Neural cell (in vitro differentiated cells): ENCODE results near the gene PRKAG2. TPM values are rescaled to one million over a fixed set of nuclear protein-coding genes. Genes with fewer than 3 reads are reported as not detected.

Experiments
- H2AFZ ChIP-seq: fragments of 200-600, 300-800 bp; sonication (generic), shearing (Covaris generic); 2 replicates; pipeline ENCODE4 v1.6.0; 2014; ENCODE audit warnings: low read depth, mild to moderate bottlenecking, antibody characterized with exemption, low read length, moderate library complexity
- H3F3A ChIP-seq: fragments of 200-600 bp; shearing (Covaris generic); 2 replicates; pipeline ENCODE4 v1.6.1; 2016; ENCODE audit warnings: mild to moderate bottlenecking, moderate library complexity, mixed read lengths, antibody characterized with exemption, low read length; ENCODE audit not compliant: insufficient read depth, poor library complexity, severe bottlenecking
- H3K27ac ChIP-seq: fragments of 200-600, 300-800 bp; sonication (generic), shearing (Covaris generic); 2 replicates; pipeline ENCODE4 v1.5.1; 2014; ENCODE audit warnings: mild to moderate bottlenecking, low read length, moderate library complexity
- H3K27me3 ChIP-seq: fragments of 300-800, 200-600 bp; sonication (generic), shearing (Covaris generic); 2 replicates; pipeline ENCODE4 v1.6.0; 2014; ENCODE audit warnings: mild to moderate bottlenecking, low read depth, low read length, moderate library complexity; ENCODE audit not compliant: insufficient read depth
- H3K36me3 ChIP-seq: fragments of 300-800, 200-600 bp; sonication (generic), shearing (Covaris generic); 2 replicates; pipeline ENCODE4 v1.5.1; 2014; ENCODE audit warnings: mild to moderate bottlenecking, antibody characterized with exemption, low read length, moderate library complexity; ENCODE audit not compliant: insufficient read depth
- H3K4me2 ChIP-seq: fragments of 300-800, 200-600 bp; sonication (generic), shearing (Covaris generic); 2 replicates; pipeline ENCODE4 v1.6.0; 2014; ENCODE audit warnings: mild to moderate bottlenecking, low read length
- H3K4me3 ChIP-seq: fragments of 300-800, 200-600 bp; sonication (generic), shearing (Covaris generic); 2 replicates; pipeline ENCODE4 v1.5.1; 2014; ENCODE audit warnings: mild to moderate bottlenecking, low read length, moderate library complexity
- H3K79me2 ChIP-seq: fragments of 200-600 bp; shearing (Covaris generic); replicated peaks from 2 replicates; pipeline ENCODE4 v1.6.0; 2014; ENCODE audit warnings: mild to moderate bottlenecking, low read length, moderate library complexity; ENCODE audit not compliant: insufficient read depth
- H3K9ac ChIP-seq: fragments of 300-800, 200-600 bp; sonication (generic), shearing (Covaris generic); 2 replicates; pipeline ENCODE4 v1.6.1; 2016; ENCODE audit warnings: mild to moderate bottlenecking, low read length, mixed read lengths
- H3K9me2 ChIP-seq: fragments of 200-600 bp; shearing (Covaris generic); 2 replicates; pipeline ENCODE4 v1.6.1; 2016; ENCODE audit warnings: mild to moderate bottlenecking, low read length, mixed read lengths; ENCODE audit not compliant: insufficient read depth
- H3K9me3 ChIP-seq: fragments of 200-600, 300-800 bp; sonication (generic), shearing (Covaris generic); 2 replicates; pipeline ENCODE4 v1.6.1; 2016; ENCODE audit warnings: mild to moderate bottlenecking, mixed run types, low read length, moderate library complexity, mixed read lengths
- H4K20me1 ChIP-seq: fragments of 200-600 bp; shearing (Covaris generic); 2 replicates; pipeline ENCODE4 v1.6.1; 2016; ENCODE audit warnings: mild to moderate bottlenecking, mixed run types; ENCODE audit not compliant: insufficient read depth
- CTCF ChIP-seq: fragments of 450-650 bp; IDR thresholded peaks from 2 replicates; pipeline ENCODE4 v1.5.1; 2014; ENCODE audit warnings: antibody characterized with exemption, mild to moderate bottlenecking, moderate library complexity; ENCODE audit not compliant: poor library complexity, severe bottlenecking
- EP300 ChIP-seq: fragments of 450-650 bp; conservative IDR thresholded peaks from 2 replicates; pipeline ENCODE4 v1.6.1; 2014; ENCODE audit warnings: antibody characterized with exemption, mild to moderate bottlenecking, moderate library complexity; ENCODE audit not compliant: poor library complexity, severe bottlenecking
- EZH2 ChIP-seq: fragments of 200-600, 300-800 bp; shearing (Covaris generic), sonication (generic); IDR thresholded peaks from 2 replicates; pipeline ENCODE4 v1.6.1; 2014; ENCODE audit warnings: antibody characterized with exemption, low read length, borderline replicate concordance, mild to moderate bottlenecking; ENCODE audit not compliant: insufficient read depth, poor library complexity, severe bottlenecking
- MXI1 ChIP-seq: fragments of 450-650 bp; conservative IDR thresholded peaks from 2 replicates; pipeline ENCODE4 v1.6.1; 2014; ENCODE audit warnings: antibody characterized with exemption, mild to moderate bottlenecking; ENCODE audit not compliant: poor library complexity, severe bottlenecking
- POLR2AphosphoS5 ChIP-seq: IDR thresholded peaks from 2 replicates; pipeline ENCODE4 v1.6.1; 2012
- RAD21 ChIP-seq: fragments of 450-650 bp; conservative IDR thresholded peaks from 2 replicates; pipeline ENCODE4 v1.6.1; 2014; ENCODE audit warnings: antibody characterized with exemption, mild to moderate bottlenecking, moderate library complexity
- REST ChIP-seq: IDR thresholded peaks from 2 replicates; pipeline ENCODE4 v1.6.1; 2012; ENCODE audit warnings: borderline replicate concordance
- SMC3 ChIP-seq: fragments of 450-650 bp; conservative IDR thresholded peaks from 2 replicates; pipeline ENCODE4 v1.6.1; 2014; ENCODE audit warnings: antibody characterized with exemption, mild to moderate bottlenecking, moderate library complexity; ENCODE audit not compliant: poor library complexity
- TAF1 ChIP-seq: IDR thresholded peaks from 2 replicates; pipeline ENCODE4 v1.6.1; 2012; ENCODE audit warnings: low read depth
- polyA plus RNA-seq: library from polyadenylated mRNA; depleted of rRNA; stranded (reverse); fragments of >200 nt; gene quantifications from 2 replicates; pipeline ENCODE4 v1.2.3, GENCODE V29; 2014

PRKAG2 gene
- polyA plus RNA-seq, 1 donor from 2014 or later: 22.9 TPM

GRCh38 chr7:151801782-151802468, 75.0 kb downstream of the PRKAG2 start:
- Histone ChIP-seq H3K27me3 (no peaks in the 10 kb centered on the region), H3K9ac (no peak overlapping the region), H3K9me2 (no peaks in the 10 kb centered on the region), H3K4me3 (no peak overlapping the region), H3K27ac (no peak overlapping the region), H4K20me1 (no peaks in the 10 kb centered on the region), H3K9me3 (no peaks in the 10 kb centered on the region), H3F3A (no peaks in the 10 kb centered on the region), H3K36me3 (no peaks in the 10 kb centered on the region), H3K79me2 (no peaks in the 10 kb centered on the region), H2AFZ (no peak overlapping the region), H3K4me2 (no peak overlapping the region)
- TF ChIP-seq SMC3 (no peak), CTCF (no peak), TAF1 (no peak), RAD21 (no peak), EP300 (no peak), MXI1 (no peak), EZH2 (no peak), REST (no peak), POLR2AphosphoS5 (no peak)

GRCh38 chr7:151801291-151801690, 75.6 kb downstream of the PRKAG2 start:
- no peaks in the 10 kb centered on the region for H3K9me3 ChIP-seq
- TF ChIP-seq MXI1 (no peak), CTCF (no peak), TAF1 (no peak), REST (no peak), POLR2AphosphoS5 (no peak), EZH2 (no peak), RAD21 (no peak), SMC3 (no peak), EP300 (no peak)
- no peak overlapping the region for H2AFZ ChIP-seq
- H3K9ac ChIP-seq: no peak overlapping the region
- H3K36me3 ChIP-seq: no peaks in the 10 kb centered on the region
- H3K27ac ChIP-seq: no peak overlapping the region
- no peak overlapping the region for H3K4me2 ChIP-seq
- no peak overlapping the region for H3K4me3 ChIP-seq
- no peaks in the 10 kb centered on the region for H3K27me3 ChIP-seq
- H3K79me2 ChIP-seq: no peaks in the 10 kb centered on the region
- H3F3A ChIP-seq: no peaks in the 10 kb centered on the region
- H3K9me2 ChIP-seq: no peaks in the 10 kb centered on the region
- H4K20me1 ChIP-seq: no peaks in the 10 kb centered on the region
